RWPE1 (cell line): ENCODE results near the gene ARMH3.

Experiments
- CTCF ChIA-PET: fragments of 350-600 bp; sonication (Branson Sonifier 250); formaldehyde crosslinking; extraction: SDS; loops from one replicate; lab custom pipeline; 2021; lab: Yijun Ruan, JAX
- POLR2A ChIA-PET: fragments of 400-600 bp; formaldehyde crosslinking; extraction: SDS; loops from one replicate; lab custom pipeline; 2020; ENCODE audit warnings: antibody characterized with exemption; ENCODE audit not compliant: low non-redundant PET; lab: Yijun Ruan, JAX
- DNase-seq: peaks from one replicate; pipeline ENCODE4 v3.0.0; 2012; ENCODE audit warnings: low spot score
- H3K27ac ChIP-seq: fragments of 450-650 bp; 2 replicates; pipeline ENCODE4 v1.5.1; 2017
- CTCF ChIP-seq: fragments of 450-650 bp; conservative IDR thresholded peaks from 2 replicates; pipeline ENCODE4 v1.5.1; 2017; ENCODE audit warnings: low read depth, mild to moderate bottlenecking

The ARMH3 gene

GRCh38 chr10:101879456-101880231, 176.3 kb downstream of the ARMH3 start:
- CTCF ChIA-PET: interaction anchor here (0.7 to 2.8 kb wide), 3 partner anchors 10 to 39 kb away, joined by 3 to 22 read pairs (median 19); no protein-coding TSS in a partner anchor
- DNase-seq: no peak
- POLR2A ChIA-PET: no interaction called here
- no peak overlapping the region for H3K27ac ChIP-seq
- TF ChIP-seq CTCF: no peak

GRCh38 chr10:101878869-101879268, 177.1 kb downstream of the ARMH3 start:
- no peak for TF ChIP-seq CTCF
- no peak for DNase-seq
- ChIA-PET POLR2A (interaction anchor here (0.7 kb wide), 1 partner anchor 136 kb away, joined by 3 read pairs; no protein-coding TSS in a partner anchor), CTCF (interaction anchor here (0.6 to 2.8 kb wide), 4 partner anchors 11 to 1273 kb away, joined by 3 to 22 read pairs (median 14); no protein-coding TSS in a partner anchor)
- H3K27ac ChIP-seq: no peak overlapping the region

GRCh38 chr10:101875068-101875688, 180.8 kb downstream of the ARMH3 start:
- POLR2A ChIA-PET: no interaction called here
- H3K27ac ChIP-seq: no peak overlapping the region
- CTCF ChIA-PET: interaction anchor here (1.1 kb wide), 1 partner anchor 15 kb away, joined by 9 read pairs; no protein-coding TSS in a partner anchor
- no peak for TF ChIP-seq CTCF
- DNase-seq: no peak

GRCh38 chr10:101874252-101874651, 181.7 kb downstream of the ARMH3 start:
- no peak for DNase-seq
- POLR2A ChIA-PET: no interaction called here
- no peak for TF ChIP-seq CTCF
- no peak overlapping the region for H3K27ac ChIP-seq
- CTCF ChIA-PET: interaction anchor here (0.5 to 1.1 kb wide), 3 partner anchors 16 to 653 kb away, joined by 3 to 9 read pairs (median 4); no protein-coding TSS in a partner anchor

- no peak overlapping the region for H3K27ac ChIP-seq
- ChIA-PET CTCF (no interaction called here), POLR2A (no interaction called here)
- DNase-seq: no peak
- TF ChIP-seq CTCF: no peak
Measured at GRCh38 chr10:101867931-101868330, 188.0 kb downstream of the ARMH3 start.

- CTCF ChIA-PET: interaction anchor here (1.1 kb wide), 1 partner anchor 20 kb away, joined by 3 read pairs; no protein-coding TSS in a partner anchor
- no peak for TF ChIP-seq CTCF
- no peak for DNase-seq
- H3K27ac ChIP-seq: no peak overlapping the region
- POLR2A ChIA-PET: no interaction called here
Measured at GRCh38 chr10:101859530-101859929, 196.4 kb downstream of the ARMH3 start.
